ENCODE measurements around the gene PRKAA2.

PRKAA2 gene

DNA sequence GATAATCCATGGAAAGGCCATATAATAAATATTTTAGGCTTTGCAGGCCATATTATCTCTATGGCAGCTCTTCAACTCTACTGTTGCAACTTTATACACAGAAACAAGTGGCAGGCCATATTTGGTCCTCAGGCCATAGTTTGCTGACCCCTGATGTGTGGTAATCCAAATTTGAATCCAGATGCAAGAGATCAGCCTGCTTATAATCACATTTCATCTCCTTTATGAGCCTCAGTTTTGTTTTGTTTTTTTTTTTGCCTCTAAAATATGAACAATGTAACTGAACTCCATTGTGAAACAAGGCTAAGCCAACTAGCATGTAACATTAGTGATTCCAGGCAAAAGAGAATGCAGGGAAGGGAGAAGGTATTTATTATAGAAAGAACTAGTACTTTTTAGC lies 81.6 kb downstream of the PRKAA2 start:
- no peak for DNase-seq

DNA sequence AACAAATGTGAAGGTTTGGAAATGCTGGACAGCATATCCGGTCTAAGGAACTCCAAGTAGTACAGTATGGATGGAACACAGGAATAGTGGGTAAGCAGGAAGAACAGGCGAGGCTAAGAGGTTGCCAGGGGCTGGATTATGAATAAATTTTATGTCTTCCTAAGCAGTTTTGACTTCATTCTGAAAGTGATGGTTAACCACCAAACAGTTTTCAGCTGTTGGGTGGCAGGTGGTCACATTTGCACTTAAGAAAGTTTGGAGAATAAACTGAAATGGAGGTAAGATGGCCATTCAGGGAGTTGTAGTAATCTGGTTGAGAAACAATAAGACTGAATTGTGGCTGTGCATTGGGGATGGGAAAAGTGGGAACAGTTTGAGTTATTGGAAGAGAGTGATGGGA lies 83.8 kb downstream of the PRKAA2 start:
- DNase-seq, result no peak

DNA sequence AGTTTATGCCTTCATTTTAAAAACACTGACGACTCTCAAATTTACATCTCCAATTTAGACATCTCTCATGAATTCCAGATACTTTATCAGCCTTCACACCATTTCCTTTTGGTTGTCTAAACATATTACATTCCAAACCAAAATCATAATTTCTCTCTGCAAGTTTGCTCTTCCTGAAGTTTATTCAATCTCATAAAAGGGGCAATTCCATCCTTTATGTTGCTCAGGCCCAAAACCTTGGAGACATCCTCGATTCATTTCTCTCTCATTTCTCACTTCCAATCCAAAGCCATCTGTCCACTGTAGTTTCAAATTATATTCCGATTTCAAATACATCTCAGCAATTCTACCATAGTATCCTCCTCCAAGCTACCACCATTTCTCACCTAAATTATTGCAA lies 100.1 kb downstream of the PRKAA2 start:
- DNase-seq, result no peak

DNA sequence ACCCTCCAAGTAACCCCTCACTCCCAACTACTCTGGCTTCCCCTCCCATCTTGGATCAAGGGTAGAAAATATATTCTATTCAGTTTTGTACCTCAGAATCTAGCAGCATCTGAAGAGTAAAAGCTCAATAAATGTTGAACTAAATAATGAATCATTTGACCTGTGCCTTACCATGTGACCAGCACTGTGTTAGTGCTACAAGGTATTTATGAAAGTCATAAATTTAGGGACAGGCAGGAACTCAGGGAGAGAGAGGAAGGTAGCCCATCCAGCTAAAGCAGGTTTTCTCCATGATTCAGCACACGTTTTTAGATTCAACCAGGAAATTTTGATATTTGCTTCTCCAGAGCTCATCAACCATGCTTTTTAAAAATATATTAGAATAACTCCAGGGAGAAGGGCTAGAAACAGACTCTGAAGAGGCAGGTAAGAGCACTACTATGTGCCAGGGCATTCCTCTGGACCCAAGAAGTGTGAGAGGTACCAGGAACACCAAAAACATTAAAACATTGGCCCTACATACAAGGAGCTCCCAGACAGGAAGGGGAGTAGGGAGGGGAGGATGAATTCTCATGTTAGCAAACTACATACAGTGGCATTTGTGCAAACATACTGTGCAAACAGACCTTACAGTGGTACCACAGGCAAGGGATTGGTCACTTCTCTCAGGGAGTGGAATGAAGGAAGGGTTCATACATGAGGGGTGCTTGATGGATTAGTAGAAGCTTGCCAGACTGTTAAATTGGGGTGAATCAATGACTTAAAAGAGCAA lies 109.8 kb downstream of the PRKAA2 start:
- peak; percentile 42 for DNase-seq

DNA sequence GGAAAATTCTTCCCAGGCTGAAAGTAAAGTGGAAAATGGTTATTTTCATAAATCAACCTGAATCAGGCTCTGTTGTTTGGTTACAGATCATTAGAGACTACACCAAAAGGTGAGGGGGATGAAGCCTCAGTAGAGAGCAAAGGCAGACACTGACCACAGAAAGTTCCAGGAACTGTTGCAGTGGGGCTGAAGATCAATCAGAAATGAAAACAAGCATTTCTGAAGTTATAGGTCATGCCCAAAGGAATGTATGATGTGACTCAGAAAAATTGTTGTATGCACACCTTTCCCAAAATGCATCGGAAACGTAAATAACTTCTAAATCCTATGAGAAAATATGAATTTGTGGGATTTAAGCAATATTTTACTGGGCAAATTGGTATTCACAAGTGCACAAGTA lies 110.8 kb downstream of the PRKAA2 start:
- DNase-seq, result no peak

DNA sequence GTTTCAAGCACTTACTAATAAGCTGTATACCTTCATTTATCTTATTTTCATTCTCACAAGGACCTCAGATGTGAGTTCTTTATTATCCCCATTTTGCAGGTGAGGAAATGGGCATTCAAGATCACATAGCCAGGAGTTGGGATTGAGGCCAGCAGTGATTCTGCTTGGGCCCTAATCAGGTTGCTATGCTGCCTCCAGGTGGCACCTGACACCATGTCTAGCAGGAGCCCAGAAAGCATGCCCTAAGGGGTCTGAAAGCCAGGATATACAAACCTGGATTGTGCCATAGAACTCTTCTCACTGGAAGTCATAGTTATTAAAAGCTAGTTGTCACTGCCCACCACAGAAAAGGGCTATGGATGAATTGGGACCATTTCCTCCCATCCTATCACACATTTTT lies 113.0 kb downstream of the PRKAA2 start:
- DNase-seq, result peak; percentile 71

DNA sequence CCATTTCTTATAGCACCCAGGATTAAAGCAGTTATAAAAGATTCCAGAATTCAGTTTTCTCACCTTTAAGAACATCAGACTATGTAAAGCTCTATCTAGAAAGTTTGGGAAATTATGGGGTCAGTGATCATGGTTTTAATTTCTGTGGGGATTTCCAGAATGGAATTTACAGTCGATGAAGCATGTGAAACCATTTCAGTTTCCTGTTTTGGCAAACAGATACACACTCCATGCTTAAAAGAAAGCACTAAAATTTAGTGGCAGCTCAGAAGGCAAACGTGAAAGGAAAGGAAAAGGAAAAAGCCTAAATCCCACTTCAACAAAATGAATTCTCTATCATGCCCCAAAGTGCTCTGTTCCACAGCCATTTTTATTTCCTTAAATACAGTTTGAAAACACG lies 113.7 kb downstream of the PRKAA2 start:
- no peak for DNase-seq
